GM12878 (cell line): ENCODE measurements around the gene CUTA. TPM values are rescaled to one million over a fixed set of nuclear protein-coding genes. Genes with fewer than 3 reads are reported as not detected.
A peak's percentile ranks its signal among the peaks of the same experiment; 100 is the strongest.

Experiments used
- BHLHE40 ChIP-seq, 2 experiments: fragments of 450-650 bp in 1 of 2; IDR thresholded peaks; 2 replicates each; pipeline ENCODE4 v1.6.1; 2011 to 2017; ENCODE audit warnings: low read depth in 2 of 2, borderline replicate concordance in 1 of 2, improper control_type of control experiment in 1 of 2, low read length in 1 of 2, mild to moderate bottlenecking in 1 of 2
- FOXK2 ChIP-seq: fragments of 450-650 bp; IDR thresholded peaks from 2 replicates; pipeline ENCODE4 v1.6.1; 2017; ENCODE audit warnings: mild to moderate bottlenecking, moderate library complexity
- MTA2 ChIP-seq: fragments of 450-650 bp; IDR thresholded peaks from 2 replicates; pipeline ENCODE4 v1.6.1; 2016; ENCODE audit warnings: low read depth, mild to moderate bottlenecking, moderate library complexity
- PML ChIP-seq: IDR thresholded peaks from 2 replicates; pipeline ENCODE4 v1.6.1; 2012; ENCODE audit warnings: low read length, inconsistent platforms
- RELA ChIP-seq: fragments of 450-650 bp; IDR thresholded peaks from 2 replicates; pipeline ENCODE4 v1.8.0; 2014; ENCODE audit warnings: borderline replicate concordance; ENCODE audit not compliant: partially characterized antibody
- SMARCA5 ChIP-seq: fragments of 450-650 bp; IDR thresholded peaks from 2 replicates; pipeline ENCODE4 v1.6.1; 2017; ENCODE audit warnings: mild to moderate bottlenecking
- SP1 ChIP-seq: IDR thresholded peaks from one replicate; pipeline ENCODE4 v1.6.1; 2011; ENCODE audit warnings: low read depth, low read length
- SREBF2 ChIP-seq: IDR thresholded peaks from 2 replicates; pipeline ENCODE4 v1.6.1; 2012; ENCODE audit warnings: mild to moderate bottlenecking, low read length
- SRF ChIP-seq, 2 experiments: IDR thresholded peaks; 2 replicates each; pipeline ENCODE4 v1.6.1; 2011; ENCODE audit warnings: low read depth in 2 of 2, low read length in 2 of 2, mild to moderate bottlenecking in 1 of 2, moderate library complexity in 1 of 2
- STAT3 ChIP-seq: IDR thresholded peaks from 2 replicates; pipeline ENCODE4 v1.6.1; 2011; ENCODE audit warnings: low read depth, low read length, improper control_type of control experiment
- YY1 ChIP-seq: IDR thresholded peaks from 2 replicates; pipeline ENCODE4 v1.6.1; 2011; ENCODE audit warnings: low read depth, mild to moderate bottlenecking, low read length
- polyA plus RNA-seq, 11 experiments: library from polyadenylated mRNA; depleted of rRNA in 4 of 11; unstranded in 6 of 11; stranded (reverse) in 5 of 11; fragments of >200 nt; fragmentation: Nextera tagmentation in 4 of 11; fragmentation: Illumina TruSeq in 1 of 11; extraction: Ambion mirVana in 4 of 11; extraction: Trizol in 1 of 11; gene quantifications; 1 replicate in 1 of 11; 2 replicates in 10 of 11; pipeline versions ENCODE4 v1.2.1 to v1.2.3, GENCODE V29; 2011 to 2016; ENCODE audit warnings: inconsistent platforms in 2 of 11, missing spikeins in 2 of 11, low read depth in 1 of 11
- total RNA-seq, 4 experiments: library from RNA; depleted of rRNA in 3 of 4; stranded (reverse); fragments of >200 nt in 3 of 4; fragmentation: Illumina TruSeq in 1 of 4; extraction: Trizol in 1 of 4; gene quantifications; 2 replicates each; pipeline versions ENCODE4 v1.2.1 to v1.2.3, GENCODE V29; 2013 to 2021
- TF ChIP-seq, protein P1 (sequence below): IDR thresholded peaks from 2 replicates; pipeline ENCODE4 v1.6.1; 2012; ENCODE audit warnings: mild to moderate bottlenecking, low read depth, low read length
- TF ChIP-seq, protein P2 (sequence below): fragments of 450-650 bp; IDR thresholded peaks from 2 replicates; pipeline ENCODE4 v1.6.1; 2016; ENCODE audit warnings: mild to moderate bottlenecking
- TF ChIP-seq, protein P3 (sequence below): IDR thresholded peaks from 2 replicates; pipeline ENCODE4 v1.6.1; 2012; ENCODE audit warnings: low read depth, low read length, improper control_type of control experiment
- TF ChIP-seq, protein P4 (sequence below): fragments of 450-650 bp; IDR thresholded peaks from 2 replicates; pipeline ENCODE4 v1.6.1; 2016; ENCODE audit warnings: mild to moderate bottlenecking, moderate library complexity, borderline replicate concordance
- TF ChIP-seq, protein P5 (sequence below): fragments of 450-650 bp; conservative IDR thresholded peaks from 2 replicates; pipeline ENCODE4 v1.6.1; 2017; ENCODE audit warnings: mild to moderate bottlenecking, moderate library complexity

Gene CUTA
- total and polyA plus RNA-seq, 10 of the 15 experiments (the other 5 are each of a cell fraction or from before 2014, with no cell fraction given): 102 to 293 (median 189) TPM

DNA sequence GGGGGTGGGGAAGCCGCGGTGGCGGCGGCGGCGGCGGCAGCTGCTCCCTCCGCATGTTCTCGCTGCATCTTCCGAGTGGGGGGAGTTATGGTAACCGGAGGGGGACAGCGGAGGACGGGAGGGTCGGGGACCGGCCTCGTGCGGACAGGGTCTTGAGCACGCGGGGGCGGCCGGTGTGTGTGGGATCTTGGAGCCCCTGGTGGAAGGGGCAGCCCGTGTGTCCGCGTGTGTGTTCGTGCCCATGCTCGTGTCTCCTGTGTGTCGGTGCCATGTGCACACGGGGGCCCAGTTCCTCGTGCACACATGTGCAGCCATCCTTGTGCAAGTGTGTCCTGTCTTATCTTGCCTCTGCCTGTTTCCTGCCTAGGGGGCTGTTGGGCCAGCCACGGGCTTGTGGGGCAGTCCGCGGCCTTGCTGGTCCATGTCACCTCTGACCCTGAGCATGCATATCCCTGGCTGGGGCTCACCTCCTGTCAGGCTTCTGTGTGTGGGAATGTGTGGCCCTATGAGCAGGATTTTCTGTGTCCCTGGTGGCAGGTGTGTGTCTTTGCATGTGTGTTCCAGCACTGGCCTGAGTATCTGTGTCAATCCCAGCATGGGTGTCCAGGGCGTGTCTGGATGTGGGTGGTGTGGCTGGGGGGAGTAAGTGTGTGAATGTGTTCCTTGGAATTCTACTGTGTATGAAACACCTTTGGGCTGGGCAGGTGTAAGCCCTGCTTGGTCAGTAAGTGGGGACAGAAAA, 10.5 kb upstream of the CUTA start (continued):
- TF ChIP-seq, protein P1, sequence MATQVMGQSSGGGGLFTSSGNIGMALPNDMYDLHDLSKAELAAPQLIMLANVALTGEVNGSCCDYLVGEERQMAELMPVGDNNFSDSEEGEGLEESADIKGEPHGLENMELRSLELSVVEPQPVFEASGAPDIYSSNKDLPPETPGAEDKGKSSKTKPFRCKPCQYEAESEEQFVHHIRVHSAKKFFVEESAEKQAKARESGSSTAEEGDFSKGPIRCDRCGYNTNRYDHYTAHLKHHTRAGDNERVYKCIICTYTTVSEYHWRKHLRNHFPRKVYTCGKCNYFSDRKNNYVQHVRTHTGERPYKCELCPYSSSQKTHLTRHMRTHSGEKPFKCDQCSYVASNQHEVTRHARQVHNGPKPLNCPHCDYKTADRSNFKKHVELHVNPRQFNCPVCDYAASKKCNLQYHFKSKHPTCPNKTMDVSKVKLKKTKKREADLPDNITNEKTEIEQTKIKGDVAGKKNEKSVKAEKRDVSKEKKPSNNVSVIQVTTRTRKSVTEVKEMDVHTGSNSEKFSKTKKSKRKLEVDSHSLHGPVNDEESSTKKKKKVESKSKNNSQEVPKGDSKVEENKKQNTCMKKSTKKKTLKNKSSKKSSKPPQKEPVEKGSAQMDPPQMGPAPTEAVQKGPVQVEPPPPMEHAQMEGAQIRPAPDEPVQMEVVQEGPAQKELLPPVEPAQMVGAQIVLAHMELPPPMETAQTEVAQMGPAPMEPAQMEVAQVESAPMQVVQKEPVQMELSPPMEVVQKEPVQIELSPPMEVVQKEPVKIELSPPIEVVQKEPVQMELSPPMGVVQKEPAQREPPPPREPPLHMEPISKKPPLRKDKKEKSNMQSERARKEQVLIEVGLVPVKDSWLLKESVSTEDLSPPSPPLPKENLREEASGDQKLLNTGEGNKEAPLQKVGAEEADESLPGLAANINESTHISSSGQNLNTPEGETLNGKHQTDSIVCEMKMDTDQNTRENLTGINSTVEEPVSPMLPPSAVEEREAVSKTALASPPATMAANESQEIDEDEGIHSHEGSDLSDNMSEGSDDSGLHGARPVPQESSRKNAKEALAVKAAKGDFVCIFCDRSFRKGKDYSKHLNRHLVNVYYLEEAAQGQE: no peak
- TF ChIP-seq, protein P2, sequence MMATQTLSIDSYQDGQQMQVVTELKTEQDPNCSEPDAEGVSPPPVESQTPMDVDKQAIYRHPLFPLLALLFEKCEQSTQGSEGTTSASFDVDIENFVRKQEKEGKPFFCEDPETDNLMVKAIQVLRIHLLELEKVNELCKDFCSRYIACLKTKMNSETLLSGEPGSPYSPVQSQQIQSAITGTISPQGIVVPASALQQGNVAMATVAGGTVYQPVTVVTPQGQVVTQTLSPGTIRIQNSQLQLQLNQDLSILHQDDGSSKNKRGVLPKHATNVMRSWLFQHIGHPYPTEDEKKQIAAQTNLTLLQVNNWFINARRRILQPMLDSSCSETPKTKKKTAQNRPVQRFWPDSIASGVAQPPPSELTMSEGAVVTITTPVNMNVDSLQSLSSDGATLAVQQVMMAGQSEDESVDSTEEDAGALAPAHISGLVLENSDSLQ: peak; percentile 67
- TF ChIP-seq, protein P3, sequence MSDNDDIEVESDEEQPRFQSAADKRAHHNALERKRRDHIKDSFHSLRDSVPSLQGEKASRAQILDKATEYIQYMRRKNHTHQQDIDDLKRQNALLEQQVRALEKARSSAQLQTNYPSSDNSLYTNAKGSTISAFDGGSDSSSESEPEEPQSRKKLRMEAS: no peak; the same call in 1 of the 2 replicates
- TF ChIP-seq FOXK2 (no peak), SREBF2 (no peak), SRF (IDR thresholded peaks at IDR 0.05; ENCODE audit: low read depth in 2 of 2, low read length in 2 of 2) (no peak), MTA2 (no peak), YY1 (no peak), PML (no peak), BHLHE40 (IDR thresholded peaks at IDR 0.05; ENCODE audit: borderline replicate concordance in 1 of 2, low read depth in 2 of 2, low read length in 1 of 2) (peak in 1 of 2 experiments; percentile 25; a peak in 2 of 4 replicates), STAT3 (no peak), SMARCA5 (no peak), RELA (no peak), SP1 (no peak)
- TF ChIP-seq, protein P4, sequence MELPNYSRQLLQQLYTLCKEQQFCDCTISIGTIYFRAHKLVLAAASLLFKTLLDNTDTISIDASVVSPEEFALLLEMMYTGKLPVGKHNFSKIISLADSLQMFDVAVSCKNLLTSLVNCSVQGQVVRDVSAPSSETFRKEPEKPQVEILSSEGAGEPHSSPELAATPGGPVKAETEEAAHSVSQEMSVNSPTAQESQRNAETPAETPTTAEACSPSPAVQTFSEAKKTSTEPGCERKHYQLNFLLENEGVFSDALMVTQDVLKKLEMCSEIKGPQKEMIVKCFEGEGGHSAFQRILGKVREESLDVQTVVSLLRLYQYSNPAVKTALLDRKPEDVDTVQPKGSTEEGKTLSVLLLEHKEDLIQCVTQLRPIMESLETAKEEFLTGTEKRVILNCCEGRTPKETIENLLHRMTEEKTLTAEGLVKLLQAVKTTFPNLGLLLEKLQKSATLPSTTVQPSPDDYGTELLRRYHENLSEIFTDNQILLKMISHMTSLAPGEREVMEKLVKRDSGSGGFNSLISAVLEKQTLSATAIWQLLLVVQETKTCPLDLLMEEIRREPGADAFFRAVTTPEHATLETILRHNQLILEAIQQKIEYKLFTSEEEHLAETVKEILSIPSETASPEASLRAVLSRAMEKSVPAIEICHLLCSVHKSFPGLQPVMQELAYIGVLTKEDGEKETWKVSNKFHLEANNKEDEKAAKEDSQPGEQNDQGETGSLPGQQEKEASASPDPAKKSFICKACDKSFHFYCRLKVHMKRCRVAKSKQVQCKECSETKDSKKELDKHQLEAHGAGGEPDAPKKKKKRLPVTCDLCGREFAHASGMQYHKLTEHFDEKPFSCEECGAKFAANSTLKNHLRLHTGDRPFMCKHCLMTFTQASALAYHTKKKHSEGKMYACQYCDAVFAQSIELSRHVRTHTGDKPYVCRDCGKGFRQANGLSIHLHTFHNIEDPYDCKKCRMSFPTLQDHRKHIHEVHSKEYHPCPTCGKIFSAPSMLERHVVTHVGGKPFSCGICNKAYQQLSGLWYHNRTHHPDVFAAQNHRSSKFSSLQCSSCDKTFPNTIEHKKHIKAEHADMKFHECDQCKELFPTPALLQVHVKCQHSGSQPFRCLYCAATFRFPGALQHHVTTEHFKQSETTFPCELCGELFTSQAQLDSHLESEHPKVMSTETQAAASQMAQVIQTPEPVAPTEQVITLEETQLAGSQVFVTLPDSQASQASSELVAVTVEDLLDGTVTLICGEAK: no peak
- TF ChIP-seq, protein P5, sequence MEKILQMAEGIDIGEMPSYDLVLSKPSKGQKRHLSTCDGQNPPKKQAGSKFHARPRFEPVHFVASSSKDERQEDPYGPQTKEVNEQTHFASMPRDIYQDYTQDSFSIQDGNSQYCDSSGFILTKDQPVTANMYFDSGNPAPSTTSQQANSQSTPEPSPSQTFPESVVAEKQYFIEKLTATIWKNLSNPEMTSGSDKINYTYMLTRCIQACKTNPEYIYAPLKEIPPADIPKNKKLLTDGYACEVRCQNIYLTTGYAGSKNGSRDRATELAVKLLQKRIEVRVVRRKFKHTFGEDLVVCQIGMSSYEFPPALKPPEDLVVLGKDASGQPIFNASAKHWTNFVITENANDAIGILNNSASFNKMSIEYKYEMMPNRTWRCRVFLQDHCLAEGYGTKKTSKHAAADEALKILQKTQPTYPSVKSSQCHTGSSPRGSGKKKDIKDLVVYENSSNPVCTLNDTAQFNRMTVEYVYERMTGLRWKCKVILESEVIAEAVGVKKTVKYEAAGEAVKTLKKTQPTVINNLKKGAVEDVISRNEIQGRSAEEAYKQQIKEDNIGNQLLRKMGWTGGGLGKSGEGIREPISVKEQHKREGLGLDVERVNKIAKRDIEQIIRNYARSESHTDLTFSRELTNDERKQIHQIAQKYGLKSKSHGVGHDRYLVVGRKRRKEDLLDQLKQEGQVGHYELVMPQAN: no peak
